Mesenteric fat pad (tissue), 1 donor: Measurements from ENCODE around the gene VPS37B. TPM values are rescaled to one million over a fixed set of nuclear protein-coding genes. Genes with fewer than 3 reads are reported as not detected.
"Not testable (repeated sequence)": the region's sequence is repeated elsewhere in the genome, so short reads cannot be mapped to it uniquely, and the experiment has no call there.

Experiments
- DNase-seq: peaks from one replicate; pipeline ENCODE4 v3.0.0-alpha.2; 2020; ENCODE audit warnings: low spot score
- long read RNA-seq: library from polyadenylated mRNA; unstranded; transcript quantifications from one replicate; pipeline ENCODE4 v2.0.0, GENCODE V29; 2020
- total RNA-seq: library from RNA; stranded (reverse); fragmentation: NEBNext Ultra II Directional; extraction: Animal tissue kit (Norgen Biotek cat#: 25700); gene quantifications from one replicate; pipeline ENCODE4 v1.2.1, GENCODE V29; 2021
- donor health status: DM: yes; HTN: yes; CAD: no.

Gene VPS37B
- total RNA-seq, result 27.5 TPM
- long read RNA-seq, partial matches to known transcripts, result 2 of 24 reads
- long read RNA-seq, other reads (novel, unspliced or antisense), result 18 of 24 reads

GRCh38 chr12:122895704-122896636, at the start of gene VPS37B:
Gene VPS37B (minus strand): TSS chr12:122896124. CDS start chr12:122896062, 62 bp downstream.
- peak; percentile 97 for DNase-seq

GRCh38 chr12:122944605-122945592, 49.0 kb upstream of the VPS37B start:
- DNase-seq, result no peak

- DNase-seq, result no peak
These were observed 47.3 kb upstream of the VPS37B start for GRCh38 chr12:122943196-122943595.

- no peak for DNase-seq
These were observed 46.7 kb upstream of the VPS37B start for GRCh38 chr12:122942637-122943036.

GRCh38 chr12:122941351-122941750, 45.4 kb upstream of the VPS37B start:
- DNase-seq, result not testable (repeated sequence)

GRCh38 chr12:122939125-122939524, 43.2 kb upstream of the VPS37B start:
- no peak for DNase-seq

GRCh38 chr12:122937622-122938091, 41.7 kb upstream of the VPS37B start:
- no peak for DNase-seq

- DNase-seq, result no peak
These were observed 39.4 kb upstream of the VPS37B start for GRCh38 chr12:122935318-122935717.

GRCh38 chr12:122934722-122935121, 38.8 kb upstream of the VPS37B start:
- no peak for DNase-seq

- DNase-seq, result no peak
These were observed 36.3 kb upstream of the VPS37B start for GRCh38 chr12:122932207-122932606.

GRCh38 chr12:122929812-122930211, 33.9 kb upstream of the VPS37B start:
- DNase-seq, result no peak

GRCh38 chr12:122929148-122929538, 33.2 kb upstream of the VPS37B start:
- no peak for DNase-seq

GRCh38 chr12:122928404-122929147, 32.7 kb upstream of the VPS37B start:
- no peak for DNase-seq

GRCh38 chr12:122927756-122928403, 32.0 kb upstream of the VPS37B start:
- DNase-seq, result no peak

- no peak for DNase-seq
These were observed 26.0 kb upstream of the VPS37B start for GRCh38 chr12:122921917-122922316.

GRCh38 chr12:122920687-122921086, 24.8 kb upstream of the VPS37B start:
- no peak for DNase-seq

GRCh38 chr12:122918827-122919226, 22.9 kb upstream of the VPS37B start:
- DNase-seq, result no peak

- no peak for DNase-seq
These were observed 21.7 kb upstream of the VPS37B start for GRCh38 chr12:122917507-122918121.

- no peak for DNase-seq
These were observed 13.7 kb upstream of the VPS37B start for GRCh38 chr12:122909442-122910288.
